ENCODE data around the gene PTPRE.

Gene PTPRE

GRCh38 chr10:128060341-128061250 is 153.7 kb downstream of the PTPRE start:
- no peak for TF ChIP-seq REST (IDR thresholded peaks at IDR 0.05; ENCODE audit: insufficient read depth in 1 of 2, low read depth in 2 of 2, low read length in 2 of 2)

- no peak for TF ChIP-seq FOXP2 (optimal IDR thresholded peaks at IDR 0.05; ENCODE audit: borderline replicate concordance, extremely low read depth, extremely low read length, insufficient read depth)
- no peak for TF ChIP-seq REST (IDR thresholded peaks at IDR 0.05; ENCODE audit: insufficient read depth in 1 of 2, low read depth in 2 of 2, low read length in 2 of 2)
- TF ChIP-seq TAF1 (IDR thresholded peaks at IDR 0.05; ENCODE audit: borderline replicate concordance, insufficient read depth, low read length), result no peak
- TF ChIP-seq POLR2AphosphoS5 (IDR thresholded peaks at IDR 0.05; ENCODE audit: low read depth, low read length), result no peak
- no peak for TF ChIP-seq SIN3A (IDR thresholded peaks at IDR 0.05; ENCODE audit: borderline replicate concordance, insufficient read depth, low read length)
These were observed 154.7 kb downstream of the PTPRE start for GRCh38 chr10:128061306-128062300.

- TF ChIP-seq POLR2AphosphoS5 (IDR thresholded peaks at IDR 0.05; ENCODE audit: low read depth, low read length) (no peak), TAF1 (IDR thresholded peaks at IDR 0.05; ENCODE audit: borderline replicate concordance, insufficient read depth, low read length) (no peak), FOXP2 (optimal IDR thresholded peaks at IDR 0.05; ENCODE audit: borderline replicate concordance, extremely low read depth, extremely low read length, insufficient read depth) (no peak), REST (IDR thresholded peaks at IDR 0.05; ENCODE audit: insufficient read depth in 1 of 2, low read depth in 2 of 2, low read length in 2 of 2) (no peak), SIN3A (IDR thresholded peaks at IDR 0.05; ENCODE audit: borderline replicate concordance, insufficient read depth, low read length) (no peak)
These were observed 155.5 kb downstream of the PTPRE start for GRCh38 chr10:128062331-128062880.

- TF ChIP-seq TAF1 (IDR thresholded peaks at IDR 0.05; ENCODE audit: borderline replicate concordance, insufficient read depth, low read length), result no peak
- no peak for TF ChIP-seq FOXP2 (optimal IDR thresholded peaks at IDR 0.05; ENCODE audit: borderline replicate concordance, extremely low read depth, extremely low read length, insufficient read depth)
- no peak for TF ChIP-seq REST (IDR thresholded peaks at IDR 0.05; ENCODE audit: insufficient read depth in 1 of 2, low read depth in 2 of 2, low read length in 2 of 2)
- TF ChIP-seq SIN3A (IDR thresholded peaks at IDR 0.05; ENCODE audit: borderline replicate concordance, insufficient read depth, low read length), result no peak
- TF ChIP-seq POLR2AphosphoS5 (IDR thresholded peaks at IDR 0.05; ENCODE audit: low read depth, low read length), result no peak
These were observed 156.1 kb downstream of the PTPRE start for GRCh38 chr10:128062881-128063563.

Measured in PFSK-1 (cell line).